Heart right ventricle (tissue), 16 donors: ENCODE measurements around the gene UNC5C. TPM values are rescaled to one million over a fixed set of nuclear protein-coding genes. Genes with fewer than 3 reads are reported as not detected.

Experiments
- ATAC-seq, 8 donors: fragments of 200-7000 bp; cut with Tn5 transposase; one replicate each; pipeline ENCODE4 v1.9.1; 2020; ENCODE audit warnings: mild to moderate bottlenecking in 8 of 8, moderate library complexity in 8 of 8, moderate number of reproducible peaks in 1 of 8
- DNase-seq, 2 donors: peaks; one replicate each; pipeline ENCODE4 v3.0.0-alpha.2; 2020
- H3K27ac ChIP-seq, 10 donors: fragments of 200-600 bp; sonication (generic) in 2 of 10; one replicate each; pipeline versions ENCODE4 v1.5.0 to v1.8.0; 2020 to 2022; ENCODE audit warnings: mild to moderate bottlenecking in 3 of 10
- H3K27me3 ChIP-seq, 7 donors: fragments of 200-600 bp; one replicate each; pipeline ENCODE4 v1.8.0; 2021 to 2022; ENCODE audit warnings: mild to moderate bottlenecking in 2 of 7
- H3K36me3 ChIP-seq, 9 donors: fragments of 200-600 bp; sonication (generic) in 1 of 9; one replicate each; pipeline versions ENCODE4 v1.5.0 to v1.8.0; 2020 to 2022; ENCODE audit warnings: mild to moderate bottlenecking in 2 of 9
- H3K4me1 ChIP-seq, 9 donors: fragments of 200-600 bp; sonication (generic) in 1 of 9; one replicate each; pipeline versions ENCODE4 v1.5.0 to v1.8.0; 2020 to 2022; ENCODE audit warnings: mild to moderate bottlenecking in 4 of 9
- H3K4me3 ChIP-seq, 10 donors: fragments of 200-600 bp; sonication (generic) in 2 of 10; one replicate each; pipeline versions ENCODE4 v1.5.0 to v1.8.0; 2020 to 2022; ENCODE audit warnings: mild to moderate bottlenecking in 7 of 10, moderate library complexity in 2 of 10
- H3K9me3 ChIP-seq, 11 donors: fragments of 200-600 bp in 10 of 11; sonication (generic) in 2 of 11; one replicate each; pipeline versions ENCODE4 v1.5.0 to v1.8.0; 2013 to 2022; ENCODE audit warnings: mild to moderate bottlenecking in 2 of 11, control low read depth in 1 of 11, moderate library complexity in 1 of 11
- WGBS, 2 donors: extraction: QIAGEN DNeasy Blood & Tissue Kit; methylation state at CpG; one replicate each; pipeline ENCODE4 v1.1.7; 2013; ENCODE audit warnings: inconsistent platforms in 1 of 2; 5-methylcytosine and 5-hydroxymethylcytosine counted together
- intact Hi-C, 10 donors: fragments of 100-400 bp; cut with DNase I; formaldehyde crosslinking; loops; one replicate each; pipeline versions ENCODE4 v1.11.1 to v1.14.2; 2022
- polyA plus RNA-seq, 2 donors: library from polyadenylated mRNA; stranded (reverse); fragments of 200-250 nt; gene quantifications; one replicate each; pipeline ENCODE4 v1.2.3, GENCODE V29; 2013
- total RNA-seq, 10 donors: library from RNA; stranded (reverse); fragmentation: NEBNext Ultra II Directional in 3 of 10; extraction: Animal tissue kit (Norgen Biotek cat#: 25700) in 3 of 10; gene quantifications; one replicate each; pipeline versions ENCODE4 v1.2.1 to v1.2.4, GENCODE V29; 2021 to 2023
- TF ChIP-seq, protein P1 (sequence below), 9 donors: fragments of 200-600 bp; sonication (generic) in 2 of 9; IDR thresholded peaks; one replicate each; pipeline versions ENCODE4 v1.5.0 to v1.8.0; 2021 to 2022; ENCODE audit warnings: antibody characterized with exemption in 9 of 9, mild to moderate bottlenecking in 5 of 9, moderate library complexity in 1 of 9
- donor health status: Arrhythmogenic right ventricular cardiomyopathy.
- donor health status: ischemic (EF 13 %, LVEDD 7.1; RV severe dilation, severe dysfunction).
- donor health status: healthy with polysubstance abuse.
- donor health status: DM: no; HTN: yes; CAD: no.
- donor health status: DM: no; HTN: no; CAD: no.
- donor health status: ischemic (EF 25% LVEDD 6.9; RV normal size, moderate dysfunction).
- donor health status: ischemic (EF 25% LVEDD 5.7; RV mildly dilated, moderate dysfunction).
- donor health status: healthy.
- donor health status: DM: yes; HTN: yes; CAD: no.
- donor health status: Ischemic cardiomyopathy.
- donor health status: ischemic (EF 35%, LVEDD 5.7; RV mildly dilated, moderate dysfunction).
- donor health status: nonischemic (EF 11% LVEDD 7.7; RV severe dilation, severe dysfunction).
- donor health status: DM: yes; HTN: yes; CAD: no.
- donor health status: PGD.
- donor health status: ischemic (EF 29% LVEDD 5.4; RV normal size, mild dysfunction).
- donor health status: nonischemic (EF 23%, LVEDD 6.1; RV moderate dilation, normal function).

Gene UNC5C
- total and polyA plus RNA-seq, 12 donors = 0.44 to 3.2 (median 1.5) TPM

DNA sequence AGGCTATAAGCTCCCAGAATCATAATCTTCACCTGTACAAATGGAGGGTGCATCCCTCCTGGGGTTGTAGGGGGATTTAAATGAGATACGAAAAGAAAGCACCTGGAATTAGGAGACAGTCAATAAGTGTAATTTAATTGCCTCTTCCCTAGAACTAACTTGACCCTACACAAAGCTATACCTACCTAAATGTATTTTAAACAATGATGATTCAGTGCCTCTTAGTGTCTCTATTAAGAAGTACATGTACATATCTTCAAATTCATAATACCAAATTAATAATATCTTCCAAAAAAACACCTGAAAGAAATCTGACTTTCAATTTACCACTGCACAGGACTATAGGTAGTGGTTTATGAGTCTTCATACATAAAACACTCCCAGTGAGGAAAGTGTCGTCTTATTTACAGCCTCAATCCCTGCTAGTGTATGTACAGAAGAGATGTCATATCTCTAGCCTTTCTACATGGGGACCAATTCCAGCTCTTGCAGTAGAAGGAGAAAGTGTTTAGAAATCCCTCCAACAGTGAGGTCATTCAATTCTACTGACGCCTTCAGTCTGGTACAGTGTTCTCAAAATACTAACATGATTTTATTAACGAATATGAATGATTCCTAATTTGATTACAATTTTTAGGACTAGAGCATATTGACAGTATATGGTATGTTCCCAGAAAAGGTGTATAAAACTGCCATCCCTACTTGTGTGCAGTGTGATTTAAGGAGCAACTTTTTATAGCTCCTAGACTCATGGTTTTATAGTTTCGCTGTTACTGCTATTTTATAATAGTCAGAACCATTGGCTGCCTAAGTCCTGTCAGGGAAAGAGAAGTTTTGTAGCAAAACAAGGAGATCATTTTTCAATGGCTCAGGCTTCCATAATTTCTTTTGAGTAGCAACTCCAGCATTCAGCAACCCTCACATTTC lies 282.7 kb downstream of the UNC5C start:
- Histone ChIP-seq H3K36me3 (no peaks in the 10 kb centered on the region), H3K9me3 (no peaks in the 10 kb centered on the region), H3K27ac (peak overlapping the region in 3 of 10 donors; percentile 11 to 22 (median 17)), H3K4me1 (peaks cover 0 to 12% (median 0%) of the 10 kb centered on the region in 9 donors), H3K4me3 (no peak overlapping the region), H3K27me3 (no peaks in the 10 kb centered on the region)
- DNase-seq = no peak
- WGBS, 2 donors = 74 to 77% methylated on average over 5 of the region's 5 CpGs
- intact Hi-C loops = no loop called here
- TF ChIP-seq, protein P1, sequence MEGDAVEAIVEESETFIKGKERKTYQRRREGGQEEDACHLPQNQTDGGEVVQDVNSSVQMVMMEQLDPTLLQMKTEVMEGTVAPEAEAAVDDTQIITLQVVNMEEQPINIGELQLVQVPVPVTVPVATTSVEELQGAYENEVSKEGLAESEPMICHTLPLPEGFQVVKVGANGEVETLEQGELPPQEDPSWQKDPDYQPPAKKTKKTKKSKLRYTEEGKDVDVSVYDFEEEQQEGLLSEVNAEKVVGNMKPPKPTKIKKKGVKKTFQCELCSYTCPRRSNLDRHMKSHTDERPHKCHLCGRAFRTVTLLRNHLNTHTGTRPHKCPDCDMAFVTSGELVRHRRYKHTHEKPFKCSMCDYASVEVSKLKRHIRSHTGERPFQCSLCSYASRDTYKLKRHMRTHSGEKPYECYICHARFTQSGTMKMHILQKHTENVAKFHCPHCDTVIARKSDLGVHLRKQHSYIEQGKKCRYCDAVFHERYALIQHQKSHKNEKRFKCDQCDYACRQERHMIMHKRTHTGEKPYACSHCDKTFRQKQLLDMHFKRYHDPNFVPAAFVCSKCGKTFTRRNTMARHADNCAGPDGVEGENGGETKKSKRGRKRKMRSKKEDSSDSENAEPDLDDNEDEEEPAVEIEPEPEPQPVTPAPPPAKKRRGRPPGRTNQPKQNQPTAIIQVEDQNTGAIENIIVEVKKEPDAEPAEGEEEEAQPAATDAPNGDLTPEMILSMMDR (IDR thresholded peaks at IDR 0.05) = no peak
- peak in 4 of 8 donors; percentile 55 to 65 (median 64) for ATAC-seq

DNA sequence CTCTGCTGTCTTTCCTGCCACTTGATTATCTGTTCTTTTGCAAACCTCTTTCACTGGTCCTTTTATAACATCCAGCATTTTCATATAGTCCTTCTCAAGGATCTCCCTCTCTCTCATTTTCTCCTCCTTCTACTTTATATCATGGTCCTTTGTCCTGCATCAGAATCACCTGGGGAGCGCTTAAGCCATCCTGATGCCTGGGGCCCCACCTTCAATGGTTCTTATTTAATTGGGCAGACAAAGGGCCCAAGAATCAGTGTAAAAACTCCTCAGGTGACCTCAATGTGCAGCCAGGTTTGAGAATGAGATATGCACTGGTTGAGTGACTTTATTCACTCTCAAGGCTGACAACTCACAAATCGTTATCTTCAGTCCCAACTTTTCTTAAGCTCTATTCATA lies 283.9 kb downstream of the UNC5C start:
- DNase-seq (no peak), ATAC-seq (no peak)
- Histone ChIP-seq H3K27me3 (no peaks in the 10 kb centered on the region), H3K36me3 (no peaks in the 10 kb centered on the region), H3K9me3 (no peaks in the 10 kb centered on the region), H3K4me3 (no peak overlapping the region), H3K4me1 (peaks cover 0 to 12% (median 0%) of the 10 kb centered on the region in 9 donors), H3K27ac (no peak overlapping the region)
- TF ChIP-seq, protein P1 (IDR thresholded peaks at IDR 0.05) = no peak
- WGBS, 2 donors = 89 to 93% methylated on average over 2 of the region's 2 CpGs
- intact Hi-C loops = no loop called here

DNA sequence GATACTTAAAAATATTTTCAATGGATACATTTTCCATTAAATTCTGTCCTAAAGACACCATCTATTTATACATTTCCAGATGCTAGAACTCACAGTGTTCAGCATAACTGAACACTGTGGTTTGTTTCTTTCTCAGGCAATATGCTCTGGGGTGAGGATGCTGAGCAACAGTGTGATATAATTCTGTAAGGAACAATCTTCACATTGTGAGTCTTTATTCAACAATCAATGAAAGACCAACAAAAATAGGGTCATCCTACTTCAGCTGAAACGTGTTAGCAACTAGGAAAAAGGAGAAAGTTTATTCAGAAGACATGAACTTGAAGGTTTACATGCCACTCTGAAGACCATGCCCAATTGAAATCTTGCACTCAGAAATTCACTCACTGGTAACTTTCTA lies 284.8 kb downstream of the UNC5C start:
- 41 to 55% methylated on average over 1 of the region's 1 CpG for WGBS, 2 donors
- intact Hi-C loops = no loop called here
- peak in 1 of 8 donors; percentile 21 for ATAC-seq
- Histone ChIP-seq H3K9me3 (no peaks in the 10 kb centered on the region), H3K27me3 (no peaks in the 10 kb centered on the region), H3K4me1 (peaks cover 0 to 12% (median 0%) of the 10 kb centered on the region in 9 donors), H3K27ac (no peak overlapping the region), H3K36me3 (no peaks in the 10 kb centered on the region), H3K4me3 (no peak overlapping the region)
- DNase-seq = no peak
- TF ChIP-seq, protein P1 (IDR thresholded peaks at IDR 0.05) = no peak

DNA sequence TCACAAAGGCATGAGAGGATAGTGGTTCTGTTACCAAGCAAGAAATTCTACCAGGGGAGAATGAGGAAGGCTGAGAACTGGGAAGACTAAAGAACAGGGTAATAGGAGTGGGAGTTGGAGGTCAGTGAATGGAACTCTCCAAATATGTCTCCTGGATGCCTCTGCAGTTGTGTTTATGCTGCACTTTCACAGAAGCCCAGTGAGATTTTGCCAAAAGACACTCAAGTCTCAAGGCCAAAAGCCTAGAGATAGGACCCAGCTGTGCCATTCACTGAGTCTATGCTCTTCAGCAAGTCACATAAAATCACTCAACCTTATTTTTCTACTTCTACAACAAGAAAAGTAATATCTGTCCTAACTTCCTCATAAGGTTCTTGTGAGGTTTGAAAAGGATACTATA lies 285.4 kb downstream of the UNC5C start:
- Histone ChIP-seq H3K36me3 (no peaks in the 10 kb centered on the region), H3K4me3 (no peak overlapping the region), H3K27ac (no peak overlapping the region), H3K9me3 (no peaks in the 10 kb centered on the region), H3K27me3 (no peaks in the 10 kb centered on the region), H3K4me1 (peaks cover 0 to 12% (median 0%) of the 10 kb centered on the region in 9 donors)
- intact Hi-C loops = no loop called here
- DNase-seq (peak in 1 of 2 donors; percentile 12), ATAC-seq (peak in 7 of 8 donors; percentile 18 to 79 (median 67))
- TF ChIP-seq, protein P1 (IDR thresholded peaks at IDR 0.05) = no peak
